GM23338 (cell line): Measurements from ENCODE around the gene CXCL6. TPM values are rescaled to one million over a fixed set of nuclear protein-coding genes. Genes with fewer than 3 reads are reported as not detected.

Experiments used
- ATAC-seq: fragments of 200-7000 bp; cut with Tn5 transposase; 3 replicates; pipeline ENCODE4 v1.9.1; 2020
- DNase-seq: peaks from one replicate; pipeline ENCODE4 v3.0.0-alpha.2; 2015; ENCODE audit warnings: low spot score
- H2AFZ ChIP-seq: fragments of 200-600 bp; sonication (generic); 2 replicates; pipeline ENCODE4 v1.8.0; 2016; ENCODE audit warnings: antibody characterized with exemption, mild to moderate bottlenecking, moderate library complexity
- H3F3A ChIP-seq: fragments of 200-600 bp; sonication (generic); replicated peaks from 2 replicates; pipeline ENCODE4 v1.8.0; 2017; ENCODE audit warnings: antibody characterized with exemption, mixed run types, low read depth
- H3K27ac ChIP-seq: fragments of 200-600 bp; sonication (generic); 2 replicates; pipeline ENCODE4 v1.6.1; 2016; ENCODE audit warnings: low read depth
- H3K27me3 ChIP-seq: fragments of 200-600 bp; sonication (generic); 2 replicates; pipeline ENCODE4 v1.8.0; 2016; ENCODE audit warnings: mild to moderate bottlenecking, mixed run types, moderate library complexity; ENCODE audit not compliant: insufficient read depth
- H3K36me3 ChIP-seq: fragments of 200-600 bp; sonication (generic); 2 replicates; pipeline ENCODE4 v1.8.0; 2016; ENCODE audit warnings: mild to moderate bottlenecking; ENCODE audit not compliant: insufficient read depth
- H3K4me1 ChIP-seq: fragments of 200-600 bp; sonication (generic); 2 replicates; pipeline ENCODE4 v1.8.0; 2016; ENCODE audit warnings: mild to moderate bottlenecking, moderate library complexity; ENCODE audit not compliant: insufficient read depth
- H3K4me2 ChIP-seq: fragments of 200-600 bp; sonication (generic); 2 replicates; pipeline ENCODE4 v1.7.1; 2017; ENCODE audit warnings: mixed run types
- H3K4me3 ChIP-seq: fragments of 200-600 bp; sonication (generic); 2 replicates; pipeline ENCODE4 v1.6.1; 2016; ENCODE audit warnings: mixed run types
- H3K79me2 ChIP-seq: fragments of 200-600 bp; sonication (generic); replicated peaks from 2 replicates; pipeline ENCODE4 v1.8.0; 2017; ENCODE audit warnings: mild to moderate bottlenecking; ENCODE audit not compliant: insufficient read depth
- H3K9me2 ChIP-seq: fragments of 200-600 bp; sonication (generic); 2 replicates; pipeline ENCODE4 v1.8.0; 2017; ENCODE audit not compliant: insufficient read depth
- H4K20me1 ChIP-seq: fragments of 200-600 bp; sonication (generic); replicated peaks from 2 replicates; pipeline ENCODE4 v1.8.0; 2017; ENCODE audit warnings: mild to moderate bottlenecking; ENCODE audit not compliant: insufficient read depth
- H3K27ac Mint-ChIP-seq: 2 replicates; pipeline ENCODE4 v1.8.0; 2020; ENCODE audit warnings: inconsistent platforms, mild to moderate bottlenecking, moderate library complexity, mixed read lengths
- H3K27me3 Mint-ChIP-seq: 3 replicates; pipeline ENCODE4 v1.8.0; 2022; ENCODE audit warnings: low read depth, mild to moderate bottlenecking, moderate library complexity, mixed read lengths, inconsistent platforms; ENCODE audit not compliant: insufficient read depth, poor library complexity
- H3K36me3 Mint-ChIP-seq: 3 replicates; pipeline ENCODE4 v1.8.0; 2021; ENCODE audit warnings: low read depth, mild to moderate bottlenecking, inconsistent platforms, moderate library complexity, mixed read lengths
- H3K4me1 Mint-ChIP-seq: 3 replicates; pipeline ENCODE4 v1.8.0; 2020; ENCODE audit warnings: mild to moderate bottlenecking, inconsistent platforms, mixed read lengths
- H3K4me3 Mint-ChIP-seq: 3 replicates; pipeline ENCODE4 v1.8.0; 2021; ENCODE audit warnings: moderate library complexity, mild to moderate bottlenecking, inconsistent platforms, mixed read lengths
- H3K9me3 Mint-ChIP-seq: 3 replicates; pipeline ENCODE4 v1.8.0; 2020; ENCODE audit warnings: moderate library complexity, mild to moderate bottlenecking, inconsistent platforms, mixed read lengths
- ZNF462 ChIP-seq: fragments of 250-450 bp; sonication (Bioruptor Pico); IDR thresholded peaks from 2 replicates; pipeline ENCODE4 v1.5.0; 2020; ENCODE audit warnings: mild to moderate bottlenecking, moderate library complexity
- polyA plus RNA-seq: library from polyadenylated mRNA; unstranded; fragments of >200 nt; fragmentation: Nextera tagmentation; extraction: Ambion mirVana; gene quantifications from 2 replicates; pipeline ENCODE4 v1.2.1, GENCODE V29; 2016
- total RNA-seq: library from RNA; depleted of rRNA; stranded (reverse); fragments of >200 nt; shearing (Covaris generic); gene quantifications from 2 replicates; pipeline ENCODE4 v1.2.3, GENCODE V29; 2014
- TF ChIP-seq, protein P1 (sequence below): IDR thresholded peaks from one replicate; pipeline ENCODE4 v1.6.1; 2018; ENCODE audit warnings: antibody characterized with exemption; ENCODE audit not compliant: unreplicated experiment

CXCL6 gene
- total and polyA plus RNA-seq, 2 experiments from 2014 or later: 7.2 to 11.8 TPM

GRCh38 chr4:73817341-73817740 lies 19.1 kb upstream of the CXCL6 start:
- Mint-ChIP-seq H3K4me3 (no peak overlapping the region), H3K4me1 (peaks cover 21% of the 10 kb centered on the region), H3K27me3 (no peaks in the 10 kb centered on the region), H3K36me3 (no peaks in the 10 kb centered on the region; the same call in 2 of the 3 replicates), H3K27ac (no peak overlapping the region), H3K9me3 (no peaks in the 10 kb centered on the region)
- ATAC-seq (no peak), DNase-seq (peak; percentile 8)
- peaks cover 15% of the 10 kb centered on the region for H3K4me1 ChIP-seq
- no peaks in the 10 kb centered on the region for H4K20me1 ChIP-seq
- no peaks in the 10 kb centered on the region for H3K27me3 ChIP-seq
- no peak for TF ChIP-seq ZNF462
- TF ChIP-seq, protein P1, sequence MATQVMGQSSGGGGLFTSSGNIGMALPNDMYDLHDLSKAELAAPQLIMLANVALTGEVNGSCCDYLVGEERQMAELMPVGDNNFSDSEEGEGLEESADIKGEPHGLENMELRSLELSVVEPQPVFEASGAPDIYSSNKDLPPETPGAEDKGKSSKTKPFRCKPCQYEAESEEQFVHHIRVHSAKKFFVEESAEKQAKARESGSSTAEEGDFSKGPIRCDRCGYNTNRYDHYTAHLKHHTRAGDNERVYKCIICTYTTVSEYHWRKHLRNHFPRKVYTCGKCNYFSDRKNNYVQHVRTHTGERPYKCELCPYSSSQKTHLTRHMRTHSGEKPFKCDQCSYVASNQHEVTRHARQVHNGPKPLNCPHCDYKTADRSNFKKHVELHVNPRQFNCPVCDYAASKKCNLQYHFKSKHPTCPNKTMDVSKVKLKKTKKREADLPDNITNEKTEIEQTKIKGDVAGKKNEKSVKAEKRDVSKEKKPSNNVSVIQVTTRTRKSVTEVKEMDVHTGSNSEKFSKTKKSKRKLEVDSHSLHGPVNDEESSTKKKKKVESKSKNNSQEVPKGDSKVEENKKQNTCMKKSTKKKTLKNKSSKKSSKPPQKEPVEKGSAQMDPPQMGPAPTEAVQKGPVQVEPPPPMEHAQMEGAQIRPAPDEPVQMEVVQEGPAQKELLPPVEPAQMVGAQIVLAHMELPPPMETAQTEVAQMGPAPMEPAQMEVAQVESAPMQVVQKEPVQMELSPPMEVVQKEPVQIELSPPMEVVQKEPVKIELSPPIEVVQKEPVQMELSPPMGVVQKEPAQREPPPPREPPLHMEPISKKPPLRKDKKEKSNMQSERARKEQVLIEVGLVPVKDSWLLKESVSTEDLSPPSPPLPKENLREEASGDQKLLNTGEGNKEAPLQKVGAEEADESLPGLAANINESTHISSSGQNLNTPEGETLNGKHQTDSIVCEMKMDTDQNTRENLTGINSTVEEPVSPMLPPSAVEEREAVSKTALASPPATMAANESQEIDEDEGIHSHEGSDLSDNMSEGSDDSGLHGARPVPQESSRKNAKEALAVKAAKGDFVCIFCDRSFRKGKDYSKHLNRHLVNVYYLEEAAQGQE: peak; percentile 66
- H3K4me2 ChIP-seq: 0 out of 2 replicates have a peak overlapping the region, but pooled peaks have one; percentile 41
- no peak overlapping the region; the same call in 1 of the 2 replicates for H3K4me3 ChIP-seq
- no peaks in the 10 kb centered on the region for H3K79me2 ChIP-seq
- no peaks in the 10 kb centered on the region for H3F3A ChIP-seq
- no peak overlapping the region for H3K27ac ChIP-seq
- H3K9me2 ChIP-seq: peaks cover 16% of the 10 kb centered on the region
- no peaks in the 10 kb centered on the region for H3K36me3 ChIP-seq
- H2AFZ ChIP-seq: no peak overlapping the region
